C4-2B (cell line): ENCODE data around the gene CDC37.
A peak's percentile ranks its signal among the peaks of the same experiment; 100 is the strongest.

Source experiments
- H3K27ac ChIP-seq: fragments of 450-650 bp; 2 replicates; pipeline ENCODE4 v1.5.1; 2017
- ZFX ChIP-seq: fragments of 450-650 bp; IDR thresholded peaks from 2 replicates; pipeline ENCODE4 v1.6.1; 2017
- TF ChIP-seq, protein P1 (sequence below): fragments of 450-650 bp; conservative IDR thresholded peaks from 2 replicates; pipeline ENCODE4 v1.5.1; 2017; ENCODE audit warnings: mild to moderate bottlenecking

Gene CDC37

DNA sequence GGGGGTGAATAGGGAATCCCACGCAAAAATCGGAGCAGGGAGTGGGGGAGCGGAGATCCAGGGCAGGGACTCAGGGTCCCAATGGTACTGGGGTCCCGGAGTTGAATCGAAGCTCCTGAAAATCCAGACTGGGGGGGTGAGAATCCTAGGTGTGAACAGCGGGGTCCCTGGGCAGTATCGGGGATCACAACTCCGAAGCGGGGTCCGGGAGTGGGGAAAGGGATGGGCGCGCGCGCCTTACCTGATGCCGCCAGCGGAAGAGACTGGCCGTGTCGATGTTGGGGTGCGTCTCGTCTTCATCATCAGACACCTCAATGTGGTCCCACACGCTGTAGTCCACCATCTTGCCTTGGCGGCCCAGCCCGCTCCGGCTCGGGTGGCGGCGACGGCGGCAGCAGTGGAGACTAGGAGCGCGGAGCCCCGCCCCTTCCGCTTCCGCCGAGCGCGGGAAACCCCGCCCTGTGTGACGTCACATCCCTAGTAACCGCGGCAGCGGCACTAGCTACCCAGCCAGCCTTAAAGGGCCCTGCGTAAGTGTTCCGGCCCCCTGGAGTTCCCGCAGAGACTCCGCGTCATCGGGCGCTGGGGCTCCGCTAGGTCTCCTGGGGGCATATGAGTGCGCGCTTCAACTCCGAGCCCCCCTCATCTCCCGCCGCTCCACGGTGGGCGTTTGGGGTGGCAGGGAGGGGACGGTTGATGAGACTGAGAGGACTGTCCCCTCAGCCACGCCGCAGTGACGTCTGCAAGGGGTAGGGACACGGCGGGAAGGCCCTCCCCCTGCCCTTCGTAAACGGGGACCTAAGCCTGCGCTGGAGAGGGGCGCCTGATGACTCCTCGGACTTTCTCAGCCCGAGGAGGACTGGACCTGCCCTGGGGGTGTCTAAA is at the start of gene CDC37:
Gene CDC37, minus strand, starts transcription at position 406 of the 885 bp plus-strand sequence. Its CDS starts 63 bp downstream, at position 343.
- peak within 1 kb of the TSS; percentile 87 for H3K27ac ChIP-seq
- TF ChIP-seq, protein P1, sequence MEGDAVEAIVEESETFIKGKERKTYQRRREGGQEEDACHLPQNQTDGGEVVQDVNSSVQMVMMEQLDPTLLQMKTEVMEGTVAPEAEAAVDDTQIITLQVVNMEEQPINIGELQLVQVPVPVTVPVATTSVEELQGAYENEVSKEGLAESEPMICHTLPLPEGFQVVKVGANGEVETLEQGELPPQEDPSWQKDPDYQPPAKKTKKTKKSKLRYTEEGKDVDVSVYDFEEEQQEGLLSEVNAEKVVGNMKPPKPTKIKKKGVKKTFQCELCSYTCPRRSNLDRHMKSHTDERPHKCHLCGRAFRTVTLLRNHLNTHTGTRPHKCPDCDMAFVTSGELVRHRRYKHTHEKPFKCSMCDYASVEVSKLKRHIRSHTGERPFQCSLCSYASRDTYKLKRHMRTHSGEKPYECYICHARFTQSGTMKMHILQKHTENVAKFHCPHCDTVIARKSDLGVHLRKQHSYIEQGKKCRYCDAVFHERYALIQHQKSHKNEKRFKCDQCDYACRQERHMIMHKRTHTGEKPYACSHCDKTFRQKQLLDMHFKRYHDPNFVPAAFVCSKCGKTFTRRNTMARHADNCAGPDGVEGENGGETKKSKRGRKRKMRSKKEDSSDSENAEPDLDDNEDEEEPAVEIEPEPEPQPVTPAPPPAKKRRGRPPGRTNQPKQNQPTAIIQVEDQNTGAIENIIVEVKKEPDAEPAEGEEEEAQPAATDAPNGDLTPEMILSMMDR, result no peak
- no peak for TF ChIP-seq ZFX

DNA sequence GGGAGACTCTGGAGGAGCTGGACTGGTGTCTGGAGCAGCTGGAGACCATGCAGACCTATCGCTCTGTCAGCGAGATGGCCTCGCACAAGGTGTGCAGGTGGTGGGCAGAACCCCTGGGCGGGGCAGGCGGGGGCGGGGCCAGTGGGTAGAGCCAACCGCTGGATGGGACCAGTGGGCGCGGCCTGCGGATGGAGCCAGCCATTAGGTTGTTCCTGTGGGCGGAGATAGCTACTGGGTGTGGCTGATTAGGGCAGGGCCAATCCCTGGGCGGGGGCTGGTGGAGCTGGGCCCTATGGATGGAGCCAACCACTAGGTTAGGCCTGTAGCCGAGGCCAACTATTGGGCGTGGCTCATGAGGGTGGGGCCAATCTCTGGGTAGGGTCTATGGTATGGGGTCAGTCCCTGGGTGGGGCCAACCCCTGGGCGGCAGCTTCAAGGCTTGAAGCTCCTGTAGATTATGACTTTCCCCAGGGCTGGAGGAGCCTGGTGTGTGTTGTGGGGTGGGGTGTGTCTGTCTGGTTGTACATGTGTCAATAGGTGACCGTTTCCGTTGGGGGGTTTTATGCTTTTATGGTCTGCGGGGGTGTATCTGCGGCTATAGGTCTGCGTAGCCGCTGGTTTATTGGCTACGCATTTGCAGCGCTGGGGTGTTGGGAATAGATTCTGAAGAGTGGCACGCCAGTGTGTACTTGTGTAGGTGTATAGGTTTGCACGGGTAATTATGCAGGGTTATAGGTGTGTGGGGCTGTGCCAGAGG is 47.7 kb upstream of the CDC37 start:
- no peak overlapping the region for H3K27ac ChIP-seq
- no peak for TF ChIP-seq ZFX
- TF ChIP-seq, protein P1, result no peak

DNA sequence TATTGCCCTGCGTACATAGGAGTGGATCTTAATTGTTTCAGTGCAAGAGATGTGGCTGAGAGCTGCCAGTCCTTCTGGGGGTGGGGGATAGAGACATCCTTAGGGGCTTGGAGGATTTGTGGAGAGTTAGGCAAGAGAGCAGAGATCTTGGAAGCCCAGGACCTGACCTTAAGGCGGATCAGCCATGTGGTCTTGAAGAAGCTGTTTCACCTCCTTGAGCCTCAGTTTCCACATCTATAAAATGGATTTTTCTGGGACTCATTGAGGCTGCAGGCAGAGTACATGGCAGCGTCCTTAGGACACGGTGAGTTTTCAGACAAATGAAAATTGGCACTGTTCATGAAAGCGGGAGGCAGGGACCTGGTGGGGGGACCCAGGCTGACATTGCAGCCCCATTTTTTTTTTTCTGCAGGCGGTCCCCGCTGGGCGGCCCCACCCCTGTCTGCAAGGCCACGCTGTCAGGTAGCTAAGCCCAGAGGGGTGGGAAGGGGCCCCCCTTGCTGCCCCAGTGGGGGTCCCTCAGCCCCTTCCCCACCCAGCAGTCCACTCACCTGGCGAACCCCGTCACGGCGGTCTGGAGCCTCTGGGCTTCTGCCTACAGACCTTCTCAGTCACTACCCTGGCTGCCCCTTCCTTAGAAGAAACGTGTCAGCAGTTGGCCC is 47.0 kb upstream of the CDC37 start:
- TF ChIP-seq, protein P1, result no peak
- TF ChIP-seq ZFX, result no peak

DNA sequence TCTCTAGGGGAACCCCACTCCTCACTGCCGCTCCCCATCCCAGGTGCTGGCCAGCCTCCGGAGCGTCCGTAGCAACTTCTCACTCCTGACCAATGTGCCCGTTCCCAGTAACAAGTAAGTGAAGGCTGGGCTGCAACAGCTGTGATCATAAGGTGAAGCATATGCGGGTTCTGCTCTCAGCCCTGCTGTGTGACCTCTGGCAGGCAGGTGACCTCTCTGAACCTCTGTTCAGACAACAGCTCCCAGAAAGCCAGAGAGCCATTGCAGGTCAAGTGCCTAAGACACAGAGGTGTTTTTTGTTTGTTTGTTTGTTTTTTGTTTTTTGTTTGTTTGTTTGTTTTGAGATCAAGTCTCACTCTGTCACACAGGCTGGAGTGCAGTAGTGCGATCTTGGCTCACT is 45.7 kb upstream of the CDC37 start:
- H3K27ac ChIP-seq, result no peak overlapping the region
- no peak for TF ChIP-seq ZFX
- TF ChIP-seq, protein P1, result no peak

More for the DNA sequence above, 47.0 kb upstream of the CDC37 start:
- H3K27ac ChIP-seq, result no peak overlapping the region

DNA sequence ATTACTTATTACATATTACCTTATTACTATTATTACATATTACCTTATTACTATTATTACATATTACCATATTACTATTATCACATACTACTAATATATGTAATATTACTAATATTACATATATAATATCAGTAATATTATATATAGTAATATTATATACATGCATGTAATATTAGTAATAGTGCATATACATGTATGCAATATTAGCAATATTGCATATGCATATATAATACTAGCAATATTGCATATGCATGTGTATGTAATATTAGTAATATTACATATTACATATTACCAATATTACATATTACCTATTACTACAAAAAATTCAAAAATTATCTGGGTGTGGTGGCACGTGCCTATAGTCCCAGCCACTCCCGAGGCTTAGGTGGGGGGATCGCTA is 39.4 kb upstream of the CDC37 start:
- TF ChIP-seq, protein P1, result no peak
- no peak for TF ChIP-seq ZFX
- H3K27ac ChIP-seq, result no peak overlapping the region

DNA sequence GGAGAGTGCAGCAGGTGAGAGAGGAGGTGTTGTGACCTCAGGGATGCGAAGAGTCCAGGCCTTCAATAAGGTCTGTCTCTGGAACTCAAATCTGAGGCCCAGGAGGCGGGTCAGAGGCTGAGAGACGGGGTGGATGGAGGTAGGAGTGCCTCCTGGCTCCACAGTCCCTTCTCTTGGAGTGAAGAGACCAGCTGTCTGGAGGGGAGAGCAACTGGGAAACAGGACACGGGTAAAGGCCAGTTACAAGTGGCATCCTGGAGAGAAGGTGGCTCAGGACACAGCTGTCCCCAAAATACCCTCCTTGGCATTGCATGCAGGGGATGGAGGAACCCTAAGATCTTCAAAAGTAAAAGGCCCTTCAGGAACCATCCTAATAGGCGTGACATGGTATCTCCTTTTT is 36.2 kb upstream of the CDC37 start:
- no peak overlapping the region for H3K27ac ChIP-seq
- TF ChIP-seq, protein P1, result no peak
- TF ChIP-seq ZFX, result no peak
